ENCODE measurements around the gene GEMIN7. TPM values are rescaled to one million over a fixed set of nuclear protein-coding genes. Genes with fewer than 3 reads are reported as not detected.
A peak's percentile ranks its signal among the peaks of the same experiment; 100 is the strongest.

Gene GEMIN7
- total and polyA plus RNA-seq, 2 of the 13 experiments (the other 11 are each of a cell fraction or from before 2014, with no cell fraction given): 24.1 to 30.6 TPM

DNA sequence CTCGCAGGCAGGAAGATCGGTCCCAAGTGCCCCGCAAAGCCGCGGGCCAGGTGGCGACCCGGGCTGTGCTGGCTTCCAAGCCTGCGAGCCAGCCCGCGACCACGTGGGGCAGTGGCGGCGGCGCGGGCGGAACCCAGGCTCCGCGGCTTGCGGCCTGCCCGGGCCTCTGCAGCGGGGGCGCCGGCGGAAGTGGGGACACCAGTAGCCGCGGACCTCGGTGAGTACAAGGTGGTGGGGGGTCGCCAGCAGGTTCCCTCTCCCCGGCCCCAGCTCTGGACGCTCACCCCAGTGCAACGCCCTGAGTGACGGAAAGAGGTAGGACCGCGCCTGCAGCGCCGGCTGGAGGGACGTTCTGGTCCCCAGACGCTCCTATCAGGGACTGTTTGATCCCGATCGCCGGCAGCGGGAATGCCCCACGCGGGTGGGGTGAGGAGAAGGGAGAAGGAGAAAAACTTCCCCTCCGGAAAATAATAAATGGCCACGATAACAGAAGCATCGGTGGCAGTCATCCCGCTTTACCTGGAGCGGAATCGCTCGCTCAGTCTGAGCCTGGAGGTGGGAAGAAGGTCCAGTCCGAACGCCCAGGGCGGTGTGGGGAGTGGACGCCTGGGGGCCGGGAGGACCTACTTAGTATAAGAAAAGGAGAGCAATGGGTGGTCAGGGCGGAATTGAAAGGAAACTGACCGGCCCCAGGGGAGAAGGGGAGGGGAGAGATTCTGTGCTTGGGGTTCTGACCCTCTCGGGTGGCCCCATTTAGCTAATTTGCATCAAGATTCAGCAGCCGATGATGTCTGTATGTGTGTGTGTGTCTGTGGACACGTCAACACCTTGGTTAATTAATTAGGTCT is at the start of gene GEMIN7 (continued):
- TF ChIP-seq MAZ (IDR thresholded peaks at IDR 0.05; ENCODE audit: borderline replicate concordance, low read depth, low read length) (peak; percentile 82), MAZ (CRISPR knock-in tag; IDR thresholded peaks at IDR 0.05; ENCODE audit: low read depth) (peak; percentile 96), WIZ (CRISPR knock-in tag; IDR thresholded peaks at IDR 0.05) (0 out of 2 replicates have a peak, but pooled peaks have one; percentile 19), FOXA3 (CRISPR knock-in tag; IDR thresholded peaks at IDR 0.05) (peak; percentile 77), SP4 (CRISPR knock-in tag; IDR thresholded peaks at IDR 0.05) (peak; percentile 91), ZNF3 (CRISPR knock-in tag; IDR thresholded peaks at IDR 0.05) (no peak), ZNF776 (CRISPR knock-in tag; IDR thresholded peaks at IDR 0.05) (peak; percentile 82; the same call in 1 of the 2 replicates), GTF3A (CRISPR knock-in tag; conservative IDR thresholded peaks at IDR 0.05) (no peak), SIN3A (IDR thresholded peaks at IDR 0.05; ENCODE audit: borderline replicate concordance, low read depth, low read length) (peak; percentile 90), GABPB1 (CRISPR knock-in tag; IDR thresholded peaks at IDR 0.05) (peak; percentile 98), NFE2L2 (IDR thresholded peaks at IDR 0.05; ENCODE audit: low read length) (no peak), ESRRA (CRISPR knock-in tag; IDR thresholded peaks at IDR 0.05; ENCODE audit: low read depth) (peak; percentile 87), ZFAT (CRISPR knock-in tag; conservative IDR thresholded peaks at IDR 0.05) (peak; percentile 91), PHF21A (CRISPR knock-in tag; IDR thresholded peaks at IDR 0.05) (peak; percentile 61), NFYB (CRISPR knock-in tag; IDR thresholded peaks at IDR 0.05) (no peak), ISL2 (CRISPR knock-in tag; IDR thresholded peaks at IDR 0.05) (peak; percentile 73)
- TF ChIP-seq, protein P1, sequence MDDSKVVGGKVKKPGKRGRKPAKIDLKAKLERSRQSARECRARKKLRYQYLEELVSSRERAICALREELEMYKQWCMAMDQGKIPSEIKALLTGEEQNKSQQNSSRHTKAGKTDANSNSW (CRISPR knock-in tag; IDR thresholded peaks at IDR 0.05; ENCODE audit: borderline replicate concordance): peak; percentile 78; the same call in 1 of the 2 replicates
- TF ChIP-seq, protein P2, sequence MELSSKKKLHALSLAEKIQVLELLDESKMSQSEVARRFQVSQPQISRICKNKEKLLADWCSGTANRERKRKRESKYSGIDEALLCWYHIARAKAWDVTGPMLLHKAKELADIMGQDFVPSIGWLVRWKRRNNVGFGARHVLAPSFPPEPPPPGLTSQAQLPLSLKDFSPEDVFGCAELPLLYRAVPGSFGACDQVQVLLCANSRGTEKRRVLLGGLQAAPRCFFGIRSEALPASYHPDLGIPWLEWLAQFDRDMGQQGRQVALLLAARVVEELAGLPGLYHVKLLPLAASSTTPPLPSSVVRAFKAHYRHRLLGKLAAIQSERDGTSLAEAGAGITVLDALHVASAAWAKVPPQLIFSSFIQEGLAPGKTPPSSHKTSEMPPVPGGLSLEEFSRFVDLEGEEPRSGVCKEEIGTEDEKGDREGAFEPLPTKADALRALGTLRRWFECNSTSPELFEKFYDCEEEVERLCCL (CRISPR knock-in tag; IDR thresholded peaks at IDR 0.05; ENCODE audit: borderline replicate concordance): no peak
- TF ChIP-seq, protein P3, sequence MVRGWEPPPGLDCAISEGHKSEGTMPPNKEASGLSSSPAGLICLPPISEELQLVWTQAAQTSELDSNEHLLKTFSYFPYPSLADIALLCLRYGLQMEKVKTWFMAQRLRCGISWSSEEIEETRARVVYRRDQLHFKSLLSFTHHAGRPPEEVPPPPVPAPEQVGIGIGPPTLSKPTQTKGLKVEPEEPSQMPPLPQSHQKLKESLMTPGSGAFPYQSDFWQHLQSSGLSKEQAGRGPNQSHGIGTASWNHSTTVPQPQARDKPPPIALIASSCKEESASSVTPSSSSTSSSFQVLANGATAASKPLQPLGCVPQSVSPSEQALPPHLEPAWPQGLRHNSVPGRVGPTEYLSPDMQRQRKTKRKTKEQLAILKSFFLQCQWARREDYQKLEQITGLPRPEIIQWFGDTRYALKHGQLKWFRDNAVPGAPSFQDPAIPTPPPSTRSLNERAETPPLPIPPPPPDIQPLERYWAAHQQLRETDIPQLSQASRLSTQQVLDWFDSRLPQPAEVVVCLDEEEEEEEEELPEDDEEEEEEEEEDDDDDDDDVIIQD (CRISPR knock-in tag; IDR thresholded peaks at IDR 0.05; ENCODE audit: low read depth): 0 out of 2 replicates have a peak, but pooled peaks have one; percentile 41
- TF ChIP-seq, protein P4, sequence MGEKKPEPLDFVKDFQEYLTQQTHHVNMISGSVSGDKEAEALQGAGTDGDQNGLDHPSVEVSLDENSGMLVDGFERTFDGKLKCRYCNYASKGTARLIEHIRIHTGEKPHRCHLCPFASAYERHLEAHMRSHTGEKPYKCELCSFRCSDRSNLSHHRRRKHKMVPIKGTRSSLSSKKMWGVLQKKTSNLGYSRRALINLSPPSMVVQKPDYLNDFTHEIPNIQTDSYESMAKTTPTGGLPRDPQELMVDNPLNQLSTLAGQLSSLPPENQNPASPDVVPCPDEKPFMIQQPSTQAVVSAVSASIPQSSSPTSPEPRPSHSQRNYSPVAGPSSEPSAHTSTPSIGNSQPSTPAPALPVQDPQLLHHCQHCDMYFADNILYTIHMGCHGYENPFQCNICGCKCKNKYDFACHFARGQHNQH (CRISPR knock-in tag; IDR thresholded peaks at IDR 0.05): peak; percentile 76
- TF ChIP-seq, protein P5, sequence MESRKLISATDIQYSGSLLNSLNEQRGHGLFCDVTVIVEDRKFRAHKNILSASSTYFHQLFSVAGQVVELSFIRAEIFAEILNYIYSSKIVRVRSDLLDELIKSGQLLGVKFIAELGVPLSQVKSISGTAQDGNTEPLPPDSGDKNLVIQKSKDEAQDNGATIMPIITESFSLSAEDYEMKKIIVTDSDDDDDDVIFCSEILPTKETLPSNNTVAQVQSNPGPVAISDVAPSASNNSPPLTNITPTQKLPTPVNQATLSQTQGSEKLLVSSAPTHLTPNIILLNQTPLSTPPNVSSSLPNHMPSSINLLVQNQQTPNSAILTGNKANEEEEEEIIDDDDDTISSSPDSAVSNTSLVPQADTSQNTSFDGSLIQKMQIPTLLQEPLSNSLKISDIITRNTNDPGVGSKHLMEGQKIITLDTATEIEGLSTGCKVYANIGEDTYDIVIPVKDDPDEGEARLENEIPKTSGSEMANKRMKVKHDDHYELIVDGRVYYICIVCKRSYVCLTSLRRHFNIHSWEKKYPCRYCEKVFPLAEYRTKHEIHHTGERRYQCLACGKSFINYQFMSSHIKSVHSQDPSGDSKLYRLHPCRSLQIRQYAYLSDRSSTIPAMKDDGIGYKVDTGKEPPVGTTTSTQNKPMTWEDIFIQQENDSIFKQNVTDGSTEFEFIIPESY (CRISPR knock-in tag; IDR thresholded peaks at IDR 0.05): peak; percentile 50; the same call in 1 of the 2 replicates
- TF ChIP-seq, protein P6, sequence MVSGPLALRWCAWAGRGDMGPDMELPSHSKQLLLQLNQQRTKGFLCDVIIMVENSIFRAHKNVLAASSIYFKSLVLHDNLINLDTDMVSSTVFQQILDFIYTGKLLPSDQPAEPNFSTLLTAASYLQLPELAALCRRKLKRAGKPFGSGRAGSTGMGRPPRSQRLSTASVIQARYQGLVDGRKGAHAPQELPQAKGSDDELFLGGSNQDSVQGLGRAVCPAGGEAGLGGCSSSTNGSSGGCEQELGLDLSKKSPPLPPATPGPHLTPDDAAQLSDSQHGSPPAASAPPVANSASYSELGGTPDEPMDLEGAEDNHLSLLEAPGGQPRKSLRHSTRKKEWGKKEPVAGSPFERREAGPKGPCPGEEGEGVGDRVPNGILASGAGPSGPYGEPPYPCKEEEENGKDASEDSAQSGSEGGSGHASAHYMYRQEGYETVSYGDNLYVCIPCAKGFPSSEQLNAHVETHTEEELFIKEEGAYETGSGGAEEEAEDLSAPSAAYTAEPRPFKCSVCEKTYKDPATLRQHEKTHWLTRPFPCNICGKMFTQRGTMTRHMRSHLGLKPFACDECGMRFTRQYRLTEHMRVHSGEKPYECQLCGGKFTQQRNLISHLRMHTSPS (CRISPR knock-in tag; IDR thresholded peaks at IDR 0.05; ENCODE audit: low read depth): no peak; the same call in 1 of the 2 replicates
